NCI-H345 treated with DMSO at 0.1 percent for 48 hours (cell line): Measurements from ENCODE around the gene FICD.
"Not testable (repeated sequence)": the region's sequence is repeated elsewhere in the genome, so short reads cannot be mapped to it uniquely, and the experiment has no call there.

Experiments used
- DNase-seq: peaks from one replicate; lab custom pipeline; 2025; ENCODE audit not compliant: unreplicated experiment; lab: John Stamatoyannopoulos, UW

The FICD gene

GRCh38 chr12:108531929-108532848 is 17.1 kb downstream of the FICD start:
- DNase-seq, result no peak

- DNase-seq, result no peak
Observed at GRCh38 chr12:108538146-108538545, 23.1 kb downstream of the FICD start.

GRCh38 chr12:108538616-108539195 is 23.6 kb downstream of the FICD start:
- no peak for DNase-seq

GRCh38 chr12:108542320-108542719 is 27.2 kb downstream of the FICD start:
- no peak for DNase-seq

- DNase-seq, result no peak
Observed at GRCh38 chr12:108543652-108544051, 28.6 kb downstream of the FICD start.

GRCh38 chr12:108547686-108548085 is 32.6 kb downstream of the FICD start:
- DNase-seq, result no peak

GRCh38 chr12:108548954-108549521 is 34.0 kb downstream of the FICD start:
- DNase-seq, result no peak

- no peak for DNase-seq
Observed at GRCh38 chr12:108551535-108551934, 36.5 kb downstream of the FICD start.

- DNase-seq, result no peak
Observed at GRCh38 chr12:108553799-108554198, 38.7 kb downstream of the FICD start.

- not testable (repeated sequence) for DNase-seq
Observed at GRCh38 chr12:108555383-108555782, 40.3 kb downstream of the FICD start.

- no peak for DNase-seq
Observed at GRCh38 chr12:108559007-108559655, 44.1 kb downstream of the FICD start.

- no peak for DNase-seq
Observed at GRCh38 chr12:108559748-108560147, 44.7 kb downstream of the FICD start.

- no peak for DNase-seq
Observed at GRCh38 chr12:108560321-108560721, 45.2 kb downstream of the FICD start.

- DNase-seq, result peak; percentile 94
Observed at GRCh38 chr12:108560752-108561719, 46.0 kb downstream of the FICD start, which contains the start of gene SART3. Gene SART3 (minus strand): TSS chr12:108561173. CDS start chr12:108561154, 19 bp downstream.

GRCh38 chr12:108561852-108562347 is 46.8 kb downstream of the FICD start:
- no peak for DNase-seq

- DNase-seq, result peak; percentile 89
Observed at GRCh38 chr12:108562348-108563135, 47.5 kb downstream of the FICD start, which contains the start of gene ISCU. Gene ISCU (plus strand): TSS chr12:108562596. CDS start chr12:108562623, 27 bp downstream.

GRCh38 chr12:108563136-108563803 is 48.2 kb downstream of the FICD start:
- DNase-seq, result peak; percentile 75

GRCh38 chr12:108563804-108564151 is 48.7 kb downstream of the FICD start:
- no peak for DNase-seq

- no peak for DNase-seq
Observed at GRCh38 chr12:108564724-108565123, 49.6 kb downstream of the FICD start.
